Tibial nerve (tissue), 4 donors: Measurements from ENCODE around the gene SEMA3E. TPM values are rescaled to one million over a fixed set of nuclear protein-coding genes. Genes with fewer than 3 reads are reported as not detected.
A peak's percentile ranks its signal among the peaks of the same experiment; 100 is the strongest.

ENCODE experiments used
- DNase-seq, 2 donors: peaks; one replicate each; pipeline ENCODE4 v3.0.0-alpha.2; 2019; ENCODE audit warnings: low spot score in 2 of 2
- H3K27ac ChIP-seq, 4 donors: fragments of 200-600 bp; sonication (generic) in 3 of 4; one replicate each; pipeline ENCODE4 v1.5.1; 2017 to 2019; ENCODE audit warnings: mild to moderate bottlenecking in 1 of 4
- H3K27me3 ChIP-seq, 2 donors: fragments of 200-600 bp; sonication (generic) in 1 of 2; one replicate each; pipeline versions ENCODE4 v1.5.1 to v1.6.0; 2017 to 2019
- H3K36me3 ChIP-seq, 3 donors: fragments of 200-600 bp; sonication (generic); one replicate each; pipeline ENCODE4 v1.5.1; 2018 to 2019
- H3K4me1 ChIP-seq, 4 donors: fragments of 200-600 bp; sonication (generic) in 3 of 4; one replicate each; pipeline ENCODE4 v1.5.1; 2017 to 2019
- H3K4me3 ChIP-seq, 4 donors: fragments of 200-600 bp; sonication (generic) in 3 of 4; one replicate each; pipeline ENCODE4 v1.5.1; 2017 to 2019; ENCODE audit warnings: mild to moderate bottlenecking in 1 of 4, moderate library complexity in 1 of 4
- H3K9me3 ChIP-seq, 4 donors: fragments of 200-600 bp; sonication (generic) in 3 of 4; one replicate each; pipeline ENCODE4 v1.5.1; 2017 to 2019
- EP300 ChIP-seq, 2 donors: sonication (generic); formaldehyde crosslinking; IDR thresholded peaks; one replicate each; pipeline ENCODE4 v1.6.1; 2017; ENCODE audit warnings: antibody characterized with exemption in 2 of 2, mild to moderate bottlenecking in 1 of 2
- POLR2A ChIP-seq, 2 donors: fragments of 450-650 bp; IDR thresholded peaks; one replicate each; pipeline ENCODE4 v1.6.1; 2017; ENCODE audit warnings: antibody characterized with exemption in 2 of 2, mild to moderate bottlenecking in 2 of 2, moderate library complexity in 2 of 2
- WGBS, 2 donors: methylation state at CpG; one replicate each; pipeline ENCODE4 v1.1.5; 2018; 5-methylcytosine and 5-hydroxymethylcytosine counted together
- total RNA-seq, 4 donors: library from RNA; depleted of rRNA; stranded (reverse); fragments of >200 nt; gene quantifications; one replicate each; pipeline ENCODE4 v1.1.0, GENCODE V29; 2016
- TF ChIP-seq, protein P1 (sequence below), 5 experiments: fragments of 200-600 bp in 3 of 5; fragments of 450-650 bp in 2 of 5; sonication (generic) in 3 of 5; IDR thresholded peaks; one replicate each; pipeline ENCODE4 v1.5.1; 2016 to 2019; ENCODE audit warnings: antibody characterized with exemption in 5 of 5, mild to moderate bottlenecking in 3 of 5, moderate library complexity in 2 of 5

The SEMA3E gene
- total RNA-seq, 4 donors from 2014 or later, result 0.60 to 21.9 (median 2.9) TPM

DNA sequence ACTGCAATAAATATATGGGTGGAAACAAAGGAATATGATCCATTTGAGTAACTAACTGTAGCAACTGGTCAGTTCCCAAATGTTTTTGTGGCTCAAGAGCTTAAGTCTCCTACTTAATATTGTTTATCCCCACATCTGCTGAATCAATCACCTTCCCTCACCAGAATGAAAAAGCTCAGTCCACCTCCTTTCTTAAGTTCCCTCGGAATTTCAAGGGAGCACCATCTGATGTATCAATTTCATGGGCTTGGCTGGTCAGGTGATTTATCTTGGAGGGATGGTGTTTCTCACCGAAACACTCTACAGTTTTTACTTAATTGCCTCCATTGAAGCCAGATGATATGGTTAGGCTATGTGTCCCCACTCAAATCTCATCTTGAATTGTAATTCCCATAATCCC is 176.6 kb downstream of the SEMA3E start:
- Histone ChIP-seq H3K27ac (no peak overlapping the region), H3K4me1 (peaks cover 0 to 6% (median 0%) of the 10 kb centered on the region in 4 donors), H3K9me3 (no peaks in the 10 kb centered on the region), H3K27me3 (no peaks in the 10 kb centered on the region), H3K36me3 (no peaks in the 10 kb centered on the region), H3K4me3 (no peak overlapping the region)
- TF ChIP-seq, protein P1, sequence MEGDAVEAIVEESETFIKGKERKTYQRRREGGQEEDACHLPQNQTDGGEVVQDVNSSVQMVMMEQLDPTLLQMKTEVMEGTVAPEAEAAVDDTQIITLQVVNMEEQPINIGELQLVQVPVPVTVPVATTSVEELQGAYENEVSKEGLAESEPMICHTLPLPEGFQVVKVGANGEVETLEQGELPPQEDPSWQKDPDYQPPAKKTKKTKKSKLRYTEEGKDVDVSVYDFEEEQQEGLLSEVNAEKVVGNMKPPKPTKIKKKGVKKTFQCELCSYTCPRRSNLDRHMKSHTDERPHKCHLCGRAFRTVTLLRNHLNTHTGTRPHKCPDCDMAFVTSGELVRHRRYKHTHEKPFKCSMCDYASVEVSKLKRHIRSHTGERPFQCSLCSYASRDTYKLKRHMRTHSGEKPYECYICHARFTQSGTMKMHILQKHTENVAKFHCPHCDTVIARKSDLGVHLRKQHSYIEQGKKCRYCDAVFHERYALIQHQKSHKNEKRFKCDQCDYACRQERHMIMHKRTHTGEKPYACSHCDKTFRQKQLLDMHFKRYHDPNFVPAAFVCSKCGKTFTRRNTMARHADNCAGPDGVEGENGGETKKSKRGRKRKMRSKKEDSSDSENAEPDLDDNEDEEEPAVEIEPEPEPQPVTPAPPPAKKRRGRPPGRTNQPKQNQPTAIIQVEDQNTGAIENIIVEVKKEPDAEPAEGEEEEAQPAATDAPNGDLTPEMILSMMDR (IDR thresholded peaks at IDR 0.05), result no peak
- TF ChIP-seq EP300 (IDR thresholded peaks at IDR 0.05) (no peak), POLR2A (IDR thresholded peaks at IDR 0.05) (no peak)
- DNase-seq, result no peak
- WGBS, 2 donors, result 84 to 90% methylated on average over 2 of the region's 2 CpGs

DNA sequence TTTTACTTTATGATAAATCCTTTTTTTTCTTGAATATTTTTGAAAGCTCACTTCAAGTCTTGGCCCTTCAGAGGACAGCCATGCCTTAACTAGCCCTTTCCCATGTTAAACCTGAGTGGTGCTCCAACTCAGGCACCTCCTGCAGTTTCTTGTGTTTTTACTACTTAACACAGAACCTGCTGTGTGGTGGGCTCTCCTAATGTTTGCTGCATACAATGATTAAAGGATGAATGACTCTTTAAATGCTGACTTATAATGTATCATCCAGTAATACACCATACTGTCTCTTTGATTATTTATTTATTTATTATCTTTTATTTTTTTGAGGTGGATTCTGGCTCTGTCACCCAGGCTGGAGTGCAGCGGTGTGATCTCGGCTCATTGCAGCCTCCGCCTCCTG is 179.4 kb downstream of the SEMA3E start:
- Histone ChIP-seq H3K27me3 (no peaks in the 10 kb centered on the region), H3K36me3 (no peaks in the 10 kb centered on the region), H3K4me1 (peaks cover 0 to 6% (median 0%) of the 10 kb centered on the region in 4 donors), H3K27ac (no peak overlapping the region), H3K9me3 (no peaks in the 10 kb centered on the region), H3K4me3 (no peak overlapping the region)
- TF ChIP-seq, protein P1 (IDR thresholded peaks at IDR 0.05), result no peak
- TF ChIP-seq POLR2A (IDR thresholded peaks at IDR 0.05) (no peak), EP300 (IDR thresholded peaks at IDR 0.05) (no peak)
- DNase-seq, result no peak
- 96 to 100% methylated on average over 3 of the region's 3 CpGs for WGBS, 2 donors

DNA sequence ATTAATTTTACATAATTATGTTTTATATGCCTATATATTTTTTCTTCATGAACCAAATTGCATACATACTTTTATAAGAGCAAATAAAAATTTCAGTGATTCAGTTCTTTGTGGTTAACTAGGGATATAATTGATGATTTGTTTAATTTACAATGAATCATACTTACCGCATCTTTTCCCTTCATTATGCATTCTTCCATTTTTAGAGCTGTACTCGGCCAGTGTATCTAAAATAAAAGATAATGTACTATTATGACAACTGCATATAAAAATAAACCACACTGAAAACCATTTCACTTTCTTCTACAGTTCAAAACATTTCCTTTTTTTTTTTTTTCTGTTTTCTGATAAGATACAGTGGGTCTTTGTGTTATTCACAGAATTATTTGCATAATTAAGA is 179.9 kb downstream of the SEMA3E start:
- Histone ChIP-seq H3K4me1 (peaks cover 0 to 6% (median 0%) of the 10 kb centered on the region in 4 donors), H3K36me3 (no peaks in the 10 kb centered on the region), H3K27ac (no peak overlapping the region), H3K9me3 (no peaks in the 10 kb centered on the region), H3K4me3 (no peak overlapping the region), H3K27me3 (no peaks in the 10 kb centered on the region)
- 30 to 50% methylated on average over 2 of the region's 2 CpGs for WGBS, 2 donors
- TF ChIP-seq POLR2A (IDR thresholded peaks at IDR 0.05) (no peak), EP300 (IDR thresholded peaks at IDR 0.05) (no peak)
- TF ChIP-seq, protein P1 (IDR thresholded peaks at IDR 0.05), result no peak
- DNase-seq, result no peak

DNA sequence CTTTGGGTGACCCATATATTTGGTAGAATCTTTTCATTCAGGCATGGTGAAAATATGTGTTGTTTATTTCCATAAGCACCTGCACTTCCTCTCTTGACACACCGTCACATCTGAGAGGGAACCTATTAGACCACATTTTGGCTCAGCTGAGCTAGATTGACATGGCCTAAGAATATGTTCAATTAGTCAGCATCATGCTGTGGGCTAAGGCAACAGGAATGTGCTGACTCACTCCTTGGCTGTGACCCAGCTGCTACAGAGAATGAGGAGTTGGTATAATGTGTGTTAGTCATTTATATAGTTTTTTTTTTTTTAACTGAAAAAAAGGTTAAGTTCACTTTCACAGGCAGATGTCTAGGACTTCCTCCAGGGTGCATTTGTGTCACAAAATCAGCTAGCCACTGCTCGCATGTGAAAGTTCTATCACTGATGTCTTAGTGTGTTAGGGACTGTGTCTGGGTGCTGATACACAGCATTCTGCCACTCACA is 180.6 kb downstream of the SEMA3E start:
- H3K36me3 ChIP-seq, result no peaks in the 10 kb centered on the region
- H3K27me3 ChIP-seq, result no peaks in the 10 kb centered on the region
- no peak overlapping the region for H3K27ac ChIP-seq
- H3K4me3 ChIP-seq, result no peak overlapping the region
- peaks cover 0 to 6% (median 0%) of the 10 kb centered on the region in 4 donors for H3K4me1 ChIP-seq
- WGBS, 2 donors, result 10 to 12% methylated on average over 2 of the region's 2 CpGs
- no peak for TF ChIP-seq POLR2A (IDR thresholded peaks at IDR 0.05)
- peak in 1 of 2 donors; percentile 39 for TF ChIP-seq EP300 (IDR thresholded peaks at IDR 0.05)
- no peaks in the 10 kb centered on the region for H3K9me3 ChIP-seq
- peak; percentile 26 to 65 for DNase-seq

DNA sequence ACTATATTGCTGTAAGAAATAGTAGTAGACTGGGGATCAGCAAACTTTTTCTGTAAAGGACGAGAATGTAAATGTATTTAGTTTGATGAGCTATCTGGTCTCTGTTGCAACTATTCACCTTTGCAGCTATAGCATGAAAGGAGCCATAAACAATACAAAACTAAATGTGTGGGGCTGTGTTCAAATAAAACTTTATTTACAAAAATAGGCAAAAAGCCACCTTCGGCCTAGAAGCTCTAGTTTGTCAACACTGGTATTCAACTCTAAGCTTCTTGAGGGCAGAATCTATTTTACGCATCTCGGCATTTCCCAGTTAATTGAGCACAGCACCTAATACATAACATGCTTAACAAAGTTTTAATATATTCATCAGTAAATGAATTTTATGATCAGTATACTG is 181.4 kb downstream of the SEMA3E start:
- no peak for TF ChIP-seq EP300 (IDR thresholded peaks at IDR 0.05)
- TF ChIP-seq, protein P1 (IDR thresholded peaks at IDR 0.05), result no peak
- TF ChIP-seq POLR2A (IDR thresholded peaks at IDR 0.05), result no peak
- H3K27me3 ChIP-seq, result no peaks in the 10 kb centered on the region
- no peaks in the 10 kb centered on the region for H3K36me3 ChIP-seq
- WGBS, 2 donors, result 96 to 97% methylated on average over 4 of the region's 4 CpGs
- no peaks in the 10 kb centered on the region for H3K9me3 ChIP-seq
- peaks cover 0 to 6% (median 0%) of the 10 kb centered on the region in 4 donors for H3K4me1 ChIP-seq
- DNase-seq, result no peak
- H3K4me3 ChIP-seq, result no peak overlapping the region
- no peak overlapping the region for H3K27ac ChIP-seq

DNA sequence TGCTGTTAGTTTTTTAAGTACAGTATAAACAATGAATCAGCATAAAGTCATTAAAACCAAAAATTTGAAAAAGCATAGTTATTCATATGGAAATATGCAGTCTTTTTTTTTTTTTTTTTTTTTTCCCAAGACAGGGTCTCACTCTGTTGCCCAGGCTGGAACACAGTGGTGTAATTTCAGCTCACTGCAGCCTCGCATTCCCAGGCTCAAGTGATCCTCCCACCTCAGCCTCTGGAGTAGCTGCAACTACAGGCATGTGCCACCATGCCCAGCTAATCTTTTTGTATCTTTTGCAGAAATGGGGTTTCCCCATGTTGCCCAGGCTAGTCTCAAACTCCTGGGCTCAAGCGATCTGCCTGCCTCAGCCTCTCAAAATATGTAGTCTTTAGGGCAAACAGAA is 182.0 kb downstream of the SEMA3E start:
- Histone ChIP-seq H3K4me3 (no peak overlapping the region), H3K36me3 (no peaks in the 10 kb centered on the region), H3K4me1 (peaks cover 0 to 6% (median 0%) of the 10 kb centered on the region in 4 donors), H3K9me3 (no peaks in the 10 kb centered on the region), H3K27me3 (no peaks in the 10 kb centered on the region), H3K27ac (no peak overlapping the region)
- TF ChIP-seq, protein P1 (IDR thresholded peaks at IDR 0.05), result no peak
- TF ChIP-seq POLR2A (IDR thresholded peaks at IDR 0.05), result no peak
- TF ChIP-seq EP300 (IDR thresholded peaks at IDR 0.05), result no peak
- 89 to 92% methylated on average over 2 of the region's 2 CpGs for WGBS, 2 donors
- no peak for DNase-seq
